IMR-90 (cell line): ENCODE data around the gene ITPRIP. TPM values are rescaled to one million over a fixed set of nuclear protein-coding genes. Genes with fewer than 3 reads are reported as not detected.

ENCODE experiments used
- ATAC-seq: fragments of 200-7000 bp; cut with Tn5 transposase; 2 replicates; pipeline ENCODE4 v1.9.1; 2020; ENCODE audit warnings: low read depth, mild to moderate bottlenecking, moderate library complexity
- BruUV-seq: library from RNA; stranded (reverse); fragments of 400-500 nt; replicated peaks from 2 replicates; lab custom pipeline; 2021; lab: Mats Ljungman, UMichigan
- CTCF ChIA-PET: fragments of 300-600 bp; formaldehyde crosslinking; extraction: SDS; loops from one replicate; lab custom pipeline; 2021; ENCODE audit warnings: antibody characterized with exemption; lab: Yijun Ruan, JAX
- POLR2A ChIA-PET: fragments of 300-600 bp; sonication (Branson Sonifier 250); formaldehyde crosslinking; loops from one replicate; lab custom pipeline; 2022; ENCODE audit warnings: antibody characterized with exemption; ENCODE audit not compliant: unreplicated experiment; lab: Charles Lee
- DNase-seq: peaks from one replicate; pipeline ENCODE4 v3.0.0; 2013
- H2AFZ ChIP-seq: replicated peaks from 2 replicates; pipeline ENCODE3; 2013; ENCODE audit warnings: low read length, mild to moderate bottlenecking; ENCODE audit not compliant: poor library complexity
- H2AK5ac ChIP-seq: 2 replicates; pipeline ENCODE4 v1.6.1; 2013; ENCODE audit warnings: low read depth, low read length, inconsistent platforms
- H2AK9ac ChIP-seq: replicated peaks from 2 replicates; pipeline ENCODE3; 2013; ENCODE audit warnings: mild to moderate bottlenecking, low read depth, low read length, moderate library complexity; ENCODE audit not compliant: poor library complexity
- H2BK120ac ChIP-seq: 2 replicates; pipeline ENCODE4 v1.6.1; 2013; ENCODE audit warnings: low read depth, low read length, inconsistent platforms
- H2BK15ac ChIP-seq: 3 replicates; pipeline ENCODE4 v1.6.1; 2013; ENCODE audit warnings: low read depth, low read length, inconsistent platforms
- H2BK20ac ChIP-seq: 2 replicates; pipeline ENCODE4 v1.6.1; 2013; ENCODE audit warnings: low read depth, mild to moderate bottlenecking, inconsistent platforms, low read length, moderate library complexity
- H2BK5ac ChIP-seq: 2 replicates; pipeline ENCODE4 v1.6.1; 2013; ENCODE audit warnings: mild to moderate bottlenecking, low read depth, low read length, inconsistent platforms; ENCODE audit not compliant: poor library complexity, severe bottlenecking
- H3K14ac ChIP-seq: replicated peaks from 2 replicates; pipeline ENCODE4 v1.6.1; 2013; ENCODE audit warnings: low read depth, low read length, inconsistent platforms
- H3K18ac ChIP-seq: 2 replicates; pipeline ENCODE4 v1.6.1; 2013; ENCODE audit warnings: low read depth, low read length, control low read depth
- H3K23ac ChIP-seq: 2 replicates; pipeline ENCODE4 v1.6.1; 2013; ENCODE audit warnings: low read depth, low read length, inconsistent platforms
- H3K27ac ChIP-seq: 2 replicates; pipeline ENCODE4 v1.5.1; 2013; ENCODE audit warnings: mild to moderate bottlenecking, control low read depth, low read length; ENCODE audit not compliant: insufficient read depth
- H3K27me3 ChIP-seq: 2 replicates; pipeline ENCODE4 v1.6.1; 2013; ENCODE audit warnings: low read length; ENCODE audit not compliant: control insufficient read depth, insufficient read depth
- H3K36me3 ChIP-seq: 2 replicates; pipeline ENCODE4 v1.6.1; 2013; ENCODE audit warnings: low read length, mixed read lengths; ENCODE audit not compliant: control insufficient read depth, insufficient read depth
- H3K4ac ChIP-seq: 2 replicates; pipeline ENCODE4 v1.6.1; 2013; ENCODE audit warnings: low read depth, low read length, inconsistent platforms
- H3K4me1 ChIP-seq: 2 replicates; pipeline ENCODE4 v1.6.1; 2013; ENCODE audit warnings: low read length, mixed read lengths; ENCODE audit not compliant: control insufficient read depth, insufficient read depth
- H3K4me2 ChIP-seq: 2 replicates; pipeline ENCODE4 v1.6.1; 2013; ENCODE audit warnings: low read depth, mild to moderate bottlenecking, control low read depth, low read length, moderate library complexity
- H3K4me3 ChIP-seq: 2 replicates; pipeline ENCODE4 v1.5.1; 2013; ENCODE audit warnings: low read depth, mild to moderate bottlenecking, control low read depth, low read length, moderate library complexity; ENCODE audit not compliant: insufficient read depth
- H3K56ac ChIP-seq: 2 replicates; pipeline ENCODE4 v1.6.1; 2013; ENCODE audit warnings: low read length, inconsistent platforms; ENCODE audit not compliant: insufficient read depth; ENCODE audit errors: extremely low read depth
- H3K79me1 ChIP-seq, 2 experiments: 2 replicates each; pipeline ENCODE4 v1.6.1; 2013; ENCODE audit warnings: low read length in 2 of 2, inconsistent platforms in 1 of 2, low read depth in 1 of 2
- H3K9ac ChIP-seq: 2 replicates; pipeline ENCODE4 v1.6.1; 2013; ENCODE audit warnings: low read depth, low read length, control low read depth
- H3K9me1 ChIP-seq: 2 replicates; pipeline ENCODE4 v1.6.1; 2013; ENCODE audit warnings: low read length, inconsistent platforms; ENCODE audit not compliant: insufficient read depth
- H3K9me3 ChIP-seq: 2 replicates; pipeline ENCODE4 v1.6.1; 2013; ENCODE audit warnings: low read length; ENCODE audit not compliant: control insufficient read depth, insufficient read depth
- H4K20me1 ChIP-seq: 2 replicates; pipeline ENCODE4 v1.6.1; 2013; ENCODE audit warnings: low read length, inconsistent platforms; ENCODE audit not compliant: insufficient read depth
- H4K5ac ChIP-seq: 2 replicates; pipeline ENCODE4 v1.6.1; 2013; ENCODE audit warnings: mild to moderate bottlenecking, low read depth, low read length, control low read depth
- H4K8ac ChIP-seq, 2 experiments: 2 replicates each; pipeline ENCODE4 v1.6.1; 2013; ENCODE audit warnings: low read depth in 2 of 2, low read length in 2 of 2, control low read depth in 1 of 2, inconsistent platforms in 1 of 2
- H4K91ac ChIP-seq: 2 replicates; pipeline ENCODE4 v1.6.1; 2013; ENCODE audit warnings: low read depth, low read length, inconsistent platforms; ENCODE audit not compliant: insufficient read depth
- BHLHE40 ChIP-seq: fragments of 150-350 bp; IDR thresholded peaks from 2 replicates; pipeline ENCODE4 v1.6.1; 2016; ENCODE audit warnings: mild to moderate bottlenecking, low read depth, low read length
- CEBPB ChIP-seq: IDR thresholded peaks from 2 replicates; pipeline ENCODE4 v1.6.1; 2012; ENCODE audit warnings: low read depth, low read length, improper control_type of control experiment
- CHD1 ChIP-seq: IDR thresholded peaks from 2 replicates; pipeline ENCODE4 v1.6.1; 2012; ENCODE audit warnings: low read depth, low read length, improper control_type of control experiment
- FOS ChIP-seq: fragments of 150-350 bp; IDR thresholded peaks from 2 replicates; pipeline ENCODE4 v1.6.1; 2016; ENCODE audit warnings: low read depth, low read length
- MAFK ChIP-seq: IDR thresholded peaks from 2 replicates; pipeline ENCODE4 v1.6.1; 2012; ENCODE audit warnings: low read depth, low read length, improper control_type of control experiment
- MAZ ChIP-seq: IDR thresholded peaks from 2 replicates; pipeline ENCODE4 v1.6.1; 2012; ENCODE audit warnings: low read depth, mild to moderate bottlenecking, low read length, improper control_type of control experiment, moderate library complexity, borderline replicate concordance
- MXI1 ChIP-seq: IDR thresholded peaks from 2 replicates; pipeline ENCODE4 v1.6.1; 2012; ENCODE audit warnings: low read depth, mild to moderate bottlenecking, low read length, moderate library complexity, borderline replicate concordance
- NFE2L2 ChIP-seq: fragments of 150-350 bp; IDR thresholded peaks from 2 replicates; pipeline ENCODE4 v1.6.1; 2016; ENCODE audit warnings: low read depth, mild to moderate bottlenecking, low read length
- POLR2A ChIP-seq: IDR thresholded peaks from 2 replicates; pipeline ENCODE4 v1.6.1; 2012; ENCODE audit warnings: mild to moderate bottlenecking, low read depth, low read length
- RAD21 ChIP-seq: IDR thresholded peaks from 2 replicates; pipeline ENCODE4 v1.6.1; 2012; ENCODE audit warnings: low read length, improper control_type of control experiment
- RCOR1 ChIP-seq: IDR thresholded peaks from 2 replicates; pipeline ENCODE4 v1.6.1; 2012; ENCODE audit warnings: mild to moderate bottlenecking, low read length, improper control_type of control experiment; ENCODE audit not compliant: insufficient replicate concordance
- RFX5 ChIP-seq: IDR thresholded peaks from 2 replicates; pipeline ENCODE4 v1.8.0; 2012; ENCODE audit warnings: low read depth, mild to moderate bottlenecking, low read length, moderate library complexity
- SMC3 ChIP-seq: fragments of 150-350 bp; IDR thresholded peaks from 2 replicates; pipeline ENCODE4 v1.6.1; 2016; ENCODE audit warnings: low read depth, mild to moderate bottlenecking, antibody characterized with exemption, low read length, moderate library complexity
- WGBS, 2 experiments: methylation state at CpG; one replicate each; pipeline versions ENCODE4 v1.1.5 to v1.1.7; 2013; ENCODE audit warnings: missing lambda C conversion rate in 2 of 2; ENCODE audit not compliant: insufficient read length in 1 of 2; ENCODE audit errors: extremely low coverage in 2 of 2; 5-methylcytosine and 5-hydroxymethylcytosine counted together
- dilution Hi-C: fragments of 300-500 bp; cut with HindIII; formaldehyde crosslinking; loops from one replicate; pipeline ENCODE4 v1.14.3; 2018; ENCODE audit warnings: low sequenced_read_pairs; ENCODE audit not compliant: unreplicated experiment
- in situ Hi-C: fragments of 300-500 bp; cut with MboI; formaldehyde crosslinking; loops from 3 replicates; pipeline ENCODE4 v1.14.3; 2019; ENCODE audit warnings: low sequenced_read_pairs, inconsistent platforms, mixed read lengths
- intact Hi-C: fragments of 100-400 bp; cut with micrococcal nuclease; formaldehyde crosslinking; loops from 2 replicates; pipeline ENCODE4 v1.10.0; 2022
- polyA plus RNA-seq, 3 experiments: library from polyadenylated mRNA; depleted of rRNA; stranded (reverse); fragments of >200 nt; gene quantifications; 2 replicates each; pipeline ENCODE4 v1.2.3, GENCODE V29; 2012; ENCODE audit warnings: low replicate concordance in 1 of 3
- total RNA-seq: library from RNA; depleted of rRNA; stranded (reverse); fragments of >200 nt; gene quantifications from 2 replicates; pipeline ENCODE4 v1.2.3, GENCODE V29; 2012
- TF ChIP-seq, protein P1 (sequence below): fragments of 150-350 bp; IDR thresholded peaks from 2 replicates; pipeline ENCODE4 v1.6.1; 2016; ENCODE audit warnings: low read depth, mild to moderate bottlenecking, low read length, moderate library complexity, borderline replicate concordance
- TF ChIP-seq, protein P2 (sequence below): fragments of 150-350 bp; IDR thresholded peaks from 2 replicates; pipeline ENCODE4 v1.6.1; 2017; ENCODE audit warnings: mild to moderate bottlenecking, antibody characterized with exemption, low read length, low read depth
- TF ChIP-seq, protein P3 (sequence below): conservative IDR thresholded peaks from 2 replicates; pipeline ENCODE4 v1.5.1; 2012; ENCODE audit warnings: mild to moderate bottlenecking, low read depth, low read length, improper control_type of control experiment

ITPRIP gene
- total and polyA plus RNA-seq, 2 of the 4 experiments (the other 2 are of a cell fraction) = 7.5 to 31.9 TPM

DNA sequence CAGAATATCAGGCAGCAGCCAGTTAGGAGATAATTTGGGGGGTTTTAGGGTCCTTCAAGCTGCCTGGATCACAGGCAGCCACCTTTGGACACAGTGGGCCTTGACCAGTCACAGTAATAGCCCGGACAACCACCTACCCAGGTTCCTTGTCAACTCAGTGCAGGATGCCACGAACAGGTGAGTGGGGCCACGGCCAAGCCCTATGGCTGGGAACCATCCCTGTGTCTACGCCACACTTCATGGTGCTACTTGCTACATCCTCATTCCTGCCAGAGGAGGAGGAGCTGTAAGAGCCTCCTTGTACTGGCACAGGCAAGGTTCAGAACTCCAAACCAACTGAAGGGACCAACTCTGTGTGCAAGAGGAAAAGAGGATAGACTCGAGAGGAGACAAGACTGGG lies 19.9 kb downstream of the ITPRIP start:
- Histone ChIP-seq H2BK20ac (no peak overlapping the region), H2BK5ac (no peak overlapping the region), H3K79me1 (peaks cover 19 to 97% of the 10 kb centered on the region in 2 experiments), H3K9ac (no peak overlapping the region), H3K18ac (no peak overlapping the region), H2AK9ac (no peak overlapping the region), H3K4me2 (no peak overlapping the region), H4K91ac (no peak overlapping the region), H3K9me1 (peaks cover 57% of the 10 kb centered on the region), H3K56ac (no peak overlapping the region), H3K23ac (no peak overlapping the region), H3K9me3 (no peaks in the 10 kb centered on the region), H2BK15ac (no peak overlapping the region), H2AFZ (no peak overlapping the region), H3K14ac (0 out of 2 replicates have a peak overlapping the region, but pooled peaks have one; percentile 61), H3K36me3 (peaks cover 26% of the 10 kb centered on the region), H3K4me1 (peaks cover 41% of the 10 kb centered on the region), H4K20me1 (peaks cover 96% of the 10 kb centered on the region), H3K27ac (no peak overlapping the region), H2BK120ac (no peak overlapping the region), H4K8ac (no peak overlapping the region), H3K4me3 (no peak overlapping the region), H3K27me3 (no peaks in the 10 kb centered on the region), H3K4ac (peak overlapping the region; percentile 38; the same call in 1 of the 2 replicates), H2AK5ac (peak overlapping the region; percentile 35; the same call in 1 of the 2 replicates), H4K5ac (no peak overlapping the region)
- WGBS, 2 experiments = 100% methylated on average over 2 of the region's 5 CpGs; no CpG with 5 or more reads in 1 of the 2 experiments
- dilution Hi-C loops = no loop called here
- ATAC-seq = no peak
- POLR2A ChIA-PET = no interaction called here
- in situ Hi-C loops = no loop called here
- BruUV-seq = no TSS peak
- intact Hi-C loops = no loop called here
- DNase-seq = no peak
- CTCF ChIA-PET = no interaction called here
- TF ChIP-seq BHLHE40 (no peak), POLR2A (no peak), MAZ (no peak), CEBPB (no peak), FOS (no peak), NFE2L2 (no peak), RAD21 (no peak), RFX5 (no peak), SMC3 (no peak), MAFK (no peak), CHD1 (no peak), MXI1 (no peak), RCOR1 (no peak)
- TF ChIP-seq, protein P1, sequence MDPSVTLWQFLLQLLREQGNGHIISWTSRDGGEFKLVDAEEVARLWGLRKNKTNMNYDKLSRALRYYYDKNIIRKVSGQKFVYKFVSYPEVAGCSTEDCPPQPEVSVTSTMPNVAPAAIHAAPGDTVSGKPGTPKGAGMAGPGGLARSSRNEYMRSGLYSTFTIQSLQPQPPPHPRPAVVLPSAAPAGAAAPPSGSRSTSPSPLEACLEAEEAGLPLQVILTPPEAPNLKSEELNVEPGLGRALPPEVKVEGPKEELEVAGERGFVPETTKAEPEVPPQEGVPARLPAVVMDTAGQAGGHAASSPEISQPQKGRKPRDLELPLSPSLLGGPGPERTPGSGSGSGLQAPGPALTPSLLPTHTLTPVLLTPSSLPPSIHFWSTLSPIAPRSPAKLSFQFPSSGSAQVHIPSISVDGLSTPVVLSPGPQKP = no peak
- TF ChIP-seq, protein P2, sequence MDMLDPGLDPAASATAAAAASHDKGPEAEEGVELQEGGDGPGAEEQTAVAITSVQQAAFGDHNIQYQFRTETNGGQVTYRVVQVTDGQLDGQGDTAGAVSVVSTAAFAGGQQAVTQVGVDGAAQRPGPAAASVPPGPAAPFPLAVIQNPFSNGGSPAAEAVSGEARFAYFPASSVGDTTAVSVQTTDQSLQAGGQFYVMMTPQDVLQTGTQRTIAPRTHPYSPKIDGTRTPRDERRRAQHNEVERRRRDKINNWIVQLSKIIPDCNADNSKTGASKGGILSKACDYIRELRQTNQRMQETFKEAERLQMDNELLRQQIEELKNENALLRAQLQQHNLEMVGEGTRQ = no peak
- TF ChIP-seq, protein P3, sequence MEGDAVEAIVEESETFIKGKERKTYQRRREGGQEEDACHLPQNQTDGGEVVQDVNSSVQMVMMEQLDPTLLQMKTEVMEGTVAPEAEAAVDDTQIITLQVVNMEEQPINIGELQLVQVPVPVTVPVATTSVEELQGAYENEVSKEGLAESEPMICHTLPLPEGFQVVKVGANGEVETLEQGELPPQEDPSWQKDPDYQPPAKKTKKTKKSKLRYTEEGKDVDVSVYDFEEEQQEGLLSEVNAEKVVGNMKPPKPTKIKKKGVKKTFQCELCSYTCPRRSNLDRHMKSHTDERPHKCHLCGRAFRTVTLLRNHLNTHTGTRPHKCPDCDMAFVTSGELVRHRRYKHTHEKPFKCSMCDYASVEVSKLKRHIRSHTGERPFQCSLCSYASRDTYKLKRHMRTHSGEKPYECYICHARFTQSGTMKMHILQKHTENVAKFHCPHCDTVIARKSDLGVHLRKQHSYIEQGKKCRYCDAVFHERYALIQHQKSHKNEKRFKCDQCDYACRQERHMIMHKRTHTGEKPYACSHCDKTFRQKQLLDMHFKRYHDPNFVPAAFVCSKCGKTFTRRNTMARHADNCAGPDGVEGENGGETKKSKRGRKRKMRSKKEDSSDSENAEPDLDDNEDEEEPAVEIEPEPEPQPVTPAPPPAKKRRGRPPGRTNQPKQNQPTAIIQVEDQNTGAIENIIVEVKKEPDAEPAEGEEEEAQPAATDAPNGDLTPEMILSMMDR = no peak
